Kidney (tissue), 14 donors: ENCODE data around the gene ATL3. TPM values are rescaled to one million over a fixed set of nuclear protein-coding genes. Genes with fewer than 3 reads are reported as not detected.

ENCODE experiments used
- DNase-seq, 5 donors: peaks; one replicate each; pipeline ENCODE4 v3.0.0-alpha.2; 2013 to 2020
- FAIRE-seq: peaks from 2 replicates; lab custom pipeline; 2012; peaks lifted over from hg19 to GRCh38; lab: Jason Lieb, UNC
- H3K27ac ChIP-seq, 2 donors: one replicate each; pipeline ENCODE4 v1.7.0; 2013; ENCODE audit warnings: low read depth in 2 of 2, low read length in 2 of 2, inconsistent platforms in 1 of 2
- H3K27me3 ChIP-seq: one replicate; pipeline ENCODE4 v1.7.1; 2013; ENCODE audit warnings: low read length, inconsistent platforms; ENCODE audit not compliant: control insufficient read depth, insufficient read depth
- H3K36me3 ChIP-seq, 3 donors: one replicate each; pipeline versions ENCODE4 v1.7.0 to v1.7.1; 2013; ENCODE audit warnings: low read length in 3 of 3, control low read depth in 1 of 3, inconsistent platforms in 1 of 3; ENCODE audit not compliant: insufficient read depth in 3 of 3, control insufficient read depth in 2 of 3
- H3K4me1 ChIP-seq, 3 donors: one replicate each; pipeline versions ENCODE4 v1.7.0 to v1.7.1; 2013; ENCODE audit warnings: low read length in 3 of 3, inconsistent platforms in 1 of 3, low read depth in 1 of 3; ENCODE audit not compliant: control insufficient read depth in 2 of 3, insufficient read depth in 2 of 3
- H3K4me3 ChIP-seq, 3 donors: one replicate each; pipeline versions ENCODE4 v1.7.0 to v1.8.1; 2013; ENCODE audit warnings: low read length in 3 of 3, control low read depth in 1 of 3, inconsistent platforms in 1 of 3
- H3K9ac ChIP-seq, 3 donors: one replicate each; pipeline versions ENCODE4 v1.7.0 to v1.7.1; 2013; ENCODE audit warnings: low read length in 3 of 3, control low read depth in 1 of 3, inconsistent platforms in 1 of 3
- H3K9me3 ChIP-seq, 3 donors: one replicate each; pipeline versions ENCODE4 v1.7.0 to v1.7.1; 2013; ENCODE audit warnings: low read length in 3 of 3, control low read depth in 1 of 3, inconsistent platforms in 1 of 3; ENCODE audit not compliant: control insufficient read depth in 2 of 3, insufficient read depth in 1 of 3
- intact Hi-C: fragments of 100-400 bp; cut with DNase I; formaldehyde crosslinking; loops from one replicate; pipeline ENCODE4 v1.11.1; 2022
- polyA plus RNA-seq: library from polyadenylated mRNA; stranded (reverse); fragments of 350-450 nt; fragmentation: Illumina TruSeq; extraction: RNeasy Lipid Tissue Mini Kit (QIAGEN cat#74804); gene quantifications from one replicate; pipeline ENCODE4 v1.2.3, GENCODE V29; 2014; ENCODE audit warnings: low read depth, low replicate concordance; ENCODE audit not compliant: insufficient read depth
- total RNA-seq: library from RNA; stranded (reverse); fragmentation: NEBNext Ultra II Directional; extraction: Animal tissue kit (Norgen Biotek cat#: 25700); gene quantifications from one replicate; pipeline ENCODE4 v1.2.1, GENCODE V29; 2021
- TF ChIP-seq, protein P1 (sequence below): IDR thresholded peaks from 3 replicates; pipeline ENCODE4 v1.5.1; 2012; ENCODE audit warnings: mild to moderate bottlenecking, moderate library complexity, borderline replicate concordance; ENCODE audit not compliant: insufficient read depth; ENCODE audit errors: extremely low read depth
- donor health status: control.
- donor health status: control.
- donor health status: control.
- donor health status: control.
- donor health status: control.
- donor health status: DM: yes; HTN: yes; CAD: no.
- donor health status: Normal renal cell carcinoma (clear cell type).

The ATL3 gene
- total and polyA plus RNA-seq, 2 donors from 2014 or later = 11.4 to 78.3 TPM

DNA sequence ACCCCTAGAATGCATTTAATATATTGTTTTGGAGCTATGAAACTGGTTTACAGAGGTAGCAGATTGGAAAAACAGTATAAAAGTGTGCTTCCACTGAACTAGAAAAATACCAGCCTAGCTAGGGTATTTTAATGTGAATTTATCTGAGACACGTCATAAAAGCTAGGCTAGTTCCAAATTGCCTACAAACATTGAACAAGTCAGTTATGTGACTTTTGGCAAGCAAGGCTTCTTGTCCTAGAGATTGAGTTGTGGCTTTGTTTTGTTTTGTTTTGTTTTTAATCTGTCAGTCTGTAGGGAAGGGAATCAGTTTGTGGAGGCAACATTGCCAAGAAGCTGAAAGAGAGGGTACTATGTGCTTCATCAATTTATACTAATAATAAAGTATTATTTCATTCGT lies 34.4 kb upstream of the ATL3 start:
- intact Hi-C loops = no loop called here
- H3K27ac ChIP-seq = no peak overlapping the region
- no peaks in the 10 kb centered on the region for H3K9me3 ChIP-seq

DNA sequence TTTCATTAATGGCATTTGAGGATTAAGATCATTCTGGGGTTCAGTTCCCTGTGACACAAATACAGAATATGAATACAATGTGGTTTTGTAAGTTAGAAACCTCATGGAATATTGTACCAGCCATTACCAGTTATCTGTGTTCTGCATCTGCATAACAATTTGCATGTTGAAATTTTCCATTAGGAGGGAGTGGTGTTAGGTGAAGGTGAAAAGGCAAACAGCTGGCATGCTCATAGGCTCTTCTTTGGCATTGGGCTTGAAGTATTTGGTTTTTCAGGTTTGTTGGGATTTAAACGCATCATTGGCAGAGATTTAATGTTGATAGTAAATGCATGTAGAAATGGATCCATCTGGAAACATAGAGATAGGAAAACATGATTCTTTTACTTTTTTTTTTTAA lies 28.7 kb upstream of the ATL3 start:
- no peak for FAIRE-seq

More for the DNA sequence above, 34.4 kb upstream of the ATL3 start:
- Histone ChIP-seq H3K9ac (no peak overlapping the region), H3K27me3 (no peaks in the 10 kb centered on the region), H3K4me1 (peaks cover 0 to 5% (median 0%) of the 10 kb centered on the region in 3 donors), H3K4me3 (no peak overlapping the region), H3K36me3 (no peaks in the 10 kb centered on the region)
- FAIRE-seq = no peak
- TF ChIP-seq, protein P1, sequence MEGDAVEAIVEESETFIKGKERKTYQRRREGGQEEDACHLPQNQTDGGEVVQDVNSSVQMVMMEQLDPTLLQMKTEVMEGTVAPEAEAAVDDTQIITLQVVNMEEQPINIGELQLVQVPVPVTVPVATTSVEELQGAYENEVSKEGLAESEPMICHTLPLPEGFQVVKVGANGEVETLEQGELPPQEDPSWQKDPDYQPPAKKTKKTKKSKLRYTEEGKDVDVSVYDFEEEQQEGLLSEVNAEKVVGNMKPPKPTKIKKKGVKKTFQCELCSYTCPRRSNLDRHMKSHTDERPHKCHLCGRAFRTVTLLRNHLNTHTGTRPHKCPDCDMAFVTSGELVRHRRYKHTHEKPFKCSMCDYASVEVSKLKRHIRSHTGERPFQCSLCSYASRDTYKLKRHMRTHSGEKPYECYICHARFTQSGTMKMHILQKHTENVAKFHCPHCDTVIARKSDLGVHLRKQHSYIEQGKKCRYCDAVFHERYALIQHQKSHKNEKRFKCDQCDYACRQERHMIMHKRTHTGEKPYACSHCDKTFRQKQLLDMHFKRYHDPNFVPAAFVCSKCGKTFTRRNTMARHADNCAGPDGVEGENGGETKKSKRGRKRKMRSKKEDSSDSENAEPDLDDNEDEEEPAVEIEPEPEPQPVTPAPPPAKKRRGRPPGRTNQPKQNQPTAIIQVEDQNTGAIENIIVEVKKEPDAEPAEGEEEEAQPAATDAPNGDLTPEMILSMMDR = no peak
- DNase-seq = no peak

DNA sequence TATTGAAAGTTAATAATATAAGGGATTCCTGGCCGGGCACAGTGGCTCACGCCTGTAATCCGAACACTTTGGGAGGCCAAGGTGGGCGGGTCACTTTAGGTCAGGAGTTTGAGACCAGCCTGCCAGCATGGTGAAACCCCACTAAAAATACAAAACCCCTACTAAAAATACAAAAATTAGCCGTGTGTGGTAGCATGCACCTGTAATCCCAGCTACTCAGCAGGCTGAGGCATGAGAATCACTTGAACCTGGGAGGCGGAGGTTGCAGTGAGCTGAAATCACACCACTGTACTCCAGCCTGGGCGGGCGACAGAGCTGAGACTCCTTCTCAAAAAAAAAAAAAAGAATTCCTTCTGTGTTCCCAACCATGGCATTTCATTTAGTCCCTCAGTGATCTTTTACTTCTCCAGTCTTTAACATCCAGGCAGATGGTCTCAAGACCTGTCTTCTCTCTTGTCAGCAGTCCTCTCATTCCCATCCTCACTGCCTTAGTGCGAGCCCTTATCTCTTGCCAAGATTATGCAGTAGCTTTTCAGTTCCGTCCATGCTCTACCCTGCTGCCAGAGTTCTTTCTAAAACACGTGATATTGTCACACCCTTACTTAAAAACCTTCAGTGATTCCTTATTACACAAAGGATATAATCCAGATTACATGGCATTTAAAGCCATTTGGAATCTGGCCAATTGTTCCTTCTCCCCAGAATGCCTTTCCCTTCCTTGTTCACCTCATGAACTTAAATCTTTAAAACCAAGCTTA lies 28.0 kb upstream of the ATL3 start:
- FAIRE-seq = no peak
- H3K4me3 ChIP-seq = no peak overlapping the region
- H3K36me3 ChIP-seq = no peaks in the 10 kb centered on the region
- peak overlapping the region in 1 of 2 donors; percentile 69 for H3K27ac ChIP-seq
- H3K4me1 ChIP-seq = peaks cover 0 to 7% (median 0%) of the 10 kb centered on the region in 3 donors
- intact Hi-C loops = no loop called here
- DNase-seq = peak in 3 of 5 donors; percentile 30 to 65 (median 55)
- H3K9ac ChIP-seq = no peak overlapping the region
- TF ChIP-seq, protein P1 = no peak
- H3K9me3 ChIP-seq = no peaks in the 10 kb centered on the region
- no peaks in the 10 kb centered on the region for H3K27me3 ChIP-seq

More for the DNA sequence above, 28.7 kb upstream of the ATL3 start:
- TF ChIP-seq, protein P1 = no peak
- DNase-seq = peak in 1 of 5 donors; percentile 9
- H3K9me3 ChIP-seq = no peaks in the 10 kb centered on the region
- no peak overlapping the region for H3K9ac ChIP-seq
- H3K36me3 ChIP-seq = no peaks in the 10 kb centered on the region
- H3K27ac ChIP-seq = peak overlapping the region in 1 of 2 donors; percentile 69
- H3K4me1 ChIP-seq = peaks cover 0 to 7% (median 0%) of the 10 kb centered on the region in 3 donors
- H3K4me3 ChIP-seq = no peak overlapping the region
- H3K27me3 ChIP-seq = no peaks in the 10 kb centered on the region
- intact Hi-C loops = no loop called here
